Purkinje cell (primary cell): Measurements from ENCODE around the gene GPR21. TPM values are rescaled to one million over a fixed set of nuclear protein-coding genes. Genes with fewer than 3 reads are reported as not detected.

Source experiments
- polyA plus RNA-seq: library from polyadenylated mRNA; unstranded; fragments of >200 nt; fragmentation: Nextera tagmentation; gene quantifications from 2 replicates; pipeline ENCODE4 v1.2.1, GENCODE V29; 2014

Gene GPR21
- 2.5 TPM in 1 of 2 replicates, not detected in the other for polyA plus RNA-seq

GRCh38 chr9:123033352-123033751 lies at the start of gene GPR21:
GPR21 (plus strand) TSS chr9:123033667; CDS start chr9:123034567, 900 bp downstream.

Other genes with a start within 250 kb of the GPR21 start
- gene OR5C1, start 244.7 kb upstream of the GPR21 start, polyA plus RNA-seq, result not detected in 2 replicates
- gene OR1K1, start 233.5 kb upstream of the GPR21 start, polyA plus RNA-seq, result not detected in 2 replicates
- 6.6 and 11.1 TPM in 2 replicates for gene PDCL, start 205.1 kb upstream of the GPR21 start, polyA plus RNA-seq
- gene RC3H2, start 128.3 kb upstream of the GPR21 start, polyA plus RNA-seq, result 28.1 and 33.0 TPM in 2 replicates
- 2.2 and 4.3 TPM in 2 replicates for gene ZBTB6, start 120.3 kb upstream of the GPR21 start, polyA plus RNA-seq
- gene ZBTB26, start 102.2 kb upstream of the GPR21 start, polyA plus RNA-seq, result 0.74 and 4.3 TPM in 2 replicates
- gene RABGAP1, start 92.6 kb upstream of the GPR21 start, polyA plus RNA-seq, result 15.6 and 24.7 TPM in 2 replicates
- 55.2 and 64.9 TPM in 2 replicates for gene STRBP, start 234.9 kb downstream of the GPR21 start, polyA plus RNA-seq